Epidermal melanocyte (primary cell): Measurements from ENCODE around the gene P4HB.

Experiments
- DNase-seq: peaks from one replicate; pipeline ENCODE4 v3.0.0; 2011; ENCODE audit warnings: low spot score; ENCODE audit not compliant: insufficient read length

Gene P4HB

DNA sequence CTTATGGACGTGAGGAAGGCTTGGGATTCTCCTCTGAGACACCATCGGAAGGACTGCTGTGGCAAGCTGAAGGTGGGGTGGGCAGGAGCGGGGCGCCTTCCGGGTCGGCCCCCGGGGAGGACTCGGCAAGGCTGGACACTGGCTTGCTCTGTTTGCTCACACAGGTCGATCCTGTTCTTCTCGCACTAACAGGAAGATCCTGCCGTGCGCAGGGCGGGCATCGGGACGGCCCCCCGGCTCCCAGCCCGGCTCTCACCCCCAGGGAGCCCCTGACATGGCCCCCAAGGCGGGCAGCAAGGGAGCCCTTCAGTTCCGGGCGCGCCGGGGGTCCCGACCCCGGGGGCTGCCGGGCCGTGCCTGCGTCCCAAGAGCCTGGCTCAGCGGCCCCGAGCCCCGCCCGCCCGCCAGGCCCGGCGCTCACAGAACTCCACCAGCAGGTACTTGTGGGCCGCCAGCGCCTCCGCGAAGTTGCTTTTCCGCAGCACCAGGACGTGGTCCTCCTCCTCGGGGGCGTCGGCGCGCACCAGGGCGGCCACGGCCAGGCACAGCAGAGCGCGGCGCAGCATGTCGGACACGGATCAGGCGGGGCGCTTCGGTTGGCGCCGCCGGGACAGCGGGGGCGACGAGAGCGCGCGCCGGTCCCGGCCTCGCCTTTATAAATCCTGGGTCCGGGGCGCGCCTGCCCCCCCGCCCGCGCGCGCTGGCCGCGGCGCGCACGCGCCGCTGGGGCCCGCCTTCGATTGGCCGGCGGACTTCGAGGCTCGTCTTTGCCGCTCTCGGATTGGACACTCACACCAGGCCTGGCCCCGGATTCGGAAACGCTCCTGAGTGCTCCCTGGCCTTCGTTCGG lies at the start of gene P4HB:
Gene P4HB, minus strand, starts transcription at position 630 of the 850 bp plus-strand sequence. Its CDS starts 64 bp downstream, at position 566.
- DNase-seq: no peak

GRCh38 chr17:81909231-81909630 lies 48.9 kb upstream of the P4HB start:
- no peak for DNase-seq

DNA sequence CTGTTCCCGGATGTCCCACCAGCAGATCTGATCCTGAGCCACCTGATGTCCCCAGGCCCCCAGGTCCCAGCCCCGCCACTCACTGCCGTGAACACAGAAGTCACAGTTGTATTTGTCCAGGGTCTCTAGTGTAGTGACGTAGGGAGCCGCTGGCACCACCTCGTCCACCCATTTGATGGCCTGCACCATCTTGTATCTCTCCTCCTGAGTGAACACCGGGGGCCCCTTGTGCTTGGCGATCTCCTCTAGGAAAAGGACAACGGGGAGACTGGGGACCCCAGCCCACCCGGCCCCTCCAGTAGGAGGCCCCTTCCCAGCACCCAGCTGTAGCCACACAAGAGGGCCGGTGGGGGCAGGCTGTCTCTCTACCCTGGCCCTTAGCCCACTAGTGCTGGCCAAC lies 48.5 kb upstream of the P4HB start:
- DNase-seq: no peak

- DNase-seq: no peak
Measured at GRCh38 chr17:81907219-81908145, 47.1 kb upstream of the P4HB start.

GRCh38 chr17:81906476-81907218 lies 46.3 kb upstream of the P4HB start:
- DNase-seq: no peak

- no peak for DNase-seq
Measured at GRCh38 chr17:81905993-81906392, 45.7 kb upstream of the P4HB start.

DNA sequence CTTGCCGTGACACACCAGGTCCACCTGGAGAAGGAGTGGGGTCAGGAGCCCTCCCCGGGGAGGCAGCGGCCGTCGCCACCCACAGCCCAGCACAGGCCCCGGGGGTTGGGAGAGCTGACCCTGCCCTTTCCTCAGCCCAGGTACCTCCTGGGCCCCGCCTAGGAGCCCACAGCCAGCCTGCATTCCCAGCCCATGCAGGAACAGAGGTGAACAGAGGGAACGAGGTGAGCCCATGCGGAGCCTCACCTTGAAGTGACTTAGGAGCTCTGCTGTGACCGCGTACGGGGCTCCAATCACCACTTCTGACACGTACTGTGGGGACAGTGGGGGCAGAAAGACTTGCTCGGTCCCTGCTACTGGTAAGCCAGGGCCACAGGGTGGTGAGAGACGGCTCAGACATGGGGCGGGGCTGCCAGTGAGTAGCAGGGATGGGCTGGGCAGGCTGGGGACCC lies 45.1 kb upstream of the P4HB start:
- DNase-seq: no peak

DNA sequence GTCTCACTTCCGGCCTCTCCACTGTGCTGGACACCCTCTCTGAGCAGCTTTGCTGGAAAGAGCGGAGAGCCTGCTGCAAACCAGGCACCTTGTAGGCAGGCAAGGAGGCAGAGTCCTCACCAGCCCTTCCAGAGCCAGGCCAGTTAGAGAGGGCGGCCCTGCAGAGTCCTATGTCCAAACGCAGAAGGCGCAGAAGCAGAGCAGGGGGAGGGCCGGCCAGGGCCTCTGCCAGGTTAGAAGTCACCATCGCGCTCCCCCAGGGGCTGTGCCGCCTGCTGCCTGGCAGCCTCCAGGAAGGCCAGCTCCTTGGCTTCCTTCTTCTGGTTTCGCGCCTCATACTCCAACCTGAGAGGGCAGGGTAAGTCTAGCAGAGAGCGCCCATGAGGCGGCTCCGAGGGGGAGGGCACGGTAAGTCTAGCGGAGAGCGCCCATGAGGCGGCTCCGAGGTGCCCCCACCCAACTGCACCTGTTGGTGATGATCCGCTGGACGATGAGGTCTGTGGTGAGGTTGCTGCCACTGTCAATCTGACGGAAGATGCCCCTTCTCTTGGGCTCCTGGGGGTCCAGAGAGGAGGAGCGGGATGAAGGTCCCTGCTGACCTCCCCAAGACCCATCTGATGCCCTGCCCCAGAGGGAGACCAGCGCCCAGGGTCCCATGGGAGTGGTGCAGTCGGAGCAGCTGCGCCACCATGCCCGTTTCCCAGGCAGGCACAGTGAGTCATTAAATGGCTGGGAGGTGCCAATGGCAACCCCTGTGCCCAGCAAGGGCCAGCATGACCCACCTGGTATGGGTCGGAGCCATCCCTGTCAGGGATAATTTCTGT lies 44.5 kb upstream of the P4HB start:
- no peak for DNase-seq

DNA sequence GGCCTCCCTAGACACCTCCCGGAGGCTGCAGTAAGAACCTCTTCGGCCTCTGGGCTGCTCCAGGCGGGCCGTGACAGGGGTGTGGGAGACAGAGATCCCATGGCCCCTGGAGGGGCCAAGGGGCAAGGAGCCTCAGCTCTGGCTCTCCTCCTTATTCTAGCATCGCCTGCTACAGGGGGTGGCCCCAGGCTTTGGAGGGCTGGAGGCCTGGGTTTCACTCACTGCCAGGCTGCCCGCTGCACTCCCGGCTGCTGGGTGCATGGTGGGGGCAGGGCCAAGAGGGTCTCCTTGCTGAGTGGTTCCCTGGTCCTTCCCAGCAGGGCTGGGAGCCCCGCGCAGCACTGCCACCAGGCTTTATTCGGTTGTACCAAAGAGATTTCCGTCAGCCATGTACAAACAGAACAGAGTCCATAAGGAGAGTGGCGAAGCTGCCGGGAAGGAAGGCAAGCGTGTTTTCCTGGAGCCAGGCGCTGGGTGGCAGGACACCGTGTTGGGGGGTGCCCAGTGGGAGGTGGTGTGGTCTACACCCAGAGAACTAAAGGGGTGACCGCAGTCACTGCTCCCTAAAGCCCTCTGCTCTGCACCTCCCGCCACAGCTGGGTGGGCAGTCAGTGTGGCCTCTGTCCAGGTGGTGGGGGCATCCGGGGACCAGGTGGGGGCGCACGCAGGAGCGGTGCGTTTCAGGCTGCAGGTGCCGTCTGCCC lies 43.7 kb upstream of the P4HB start:
- DNase-seq: no peak

DNA sequence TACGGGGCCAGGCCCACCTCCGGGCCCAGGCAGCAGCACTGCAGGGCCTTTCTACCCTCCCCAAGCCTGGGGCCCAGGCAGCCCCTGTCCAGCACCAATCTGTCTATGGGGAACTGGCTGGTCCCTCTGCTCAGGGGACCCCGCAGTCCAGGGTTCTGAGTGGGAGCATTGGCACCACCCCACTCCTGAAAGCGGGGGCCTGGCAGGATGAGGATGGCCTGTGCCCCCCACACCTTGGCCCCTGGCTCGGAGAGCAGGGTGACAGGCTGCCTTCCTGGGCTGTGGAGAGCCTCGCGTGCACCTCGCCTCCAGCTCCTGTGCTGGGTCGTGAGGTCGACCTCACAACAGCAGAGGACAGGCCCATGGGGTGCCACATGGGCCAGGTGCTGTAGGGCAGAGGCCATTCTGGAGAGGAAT lies 43.1 kb upstream of the P4HB start:
- DNase-seq: no peak

- no peak for DNase-seq
Measured at GRCh38 chr17:81902653-81903414, 42.5 kb upstream of the P4HB start.

DNA sequence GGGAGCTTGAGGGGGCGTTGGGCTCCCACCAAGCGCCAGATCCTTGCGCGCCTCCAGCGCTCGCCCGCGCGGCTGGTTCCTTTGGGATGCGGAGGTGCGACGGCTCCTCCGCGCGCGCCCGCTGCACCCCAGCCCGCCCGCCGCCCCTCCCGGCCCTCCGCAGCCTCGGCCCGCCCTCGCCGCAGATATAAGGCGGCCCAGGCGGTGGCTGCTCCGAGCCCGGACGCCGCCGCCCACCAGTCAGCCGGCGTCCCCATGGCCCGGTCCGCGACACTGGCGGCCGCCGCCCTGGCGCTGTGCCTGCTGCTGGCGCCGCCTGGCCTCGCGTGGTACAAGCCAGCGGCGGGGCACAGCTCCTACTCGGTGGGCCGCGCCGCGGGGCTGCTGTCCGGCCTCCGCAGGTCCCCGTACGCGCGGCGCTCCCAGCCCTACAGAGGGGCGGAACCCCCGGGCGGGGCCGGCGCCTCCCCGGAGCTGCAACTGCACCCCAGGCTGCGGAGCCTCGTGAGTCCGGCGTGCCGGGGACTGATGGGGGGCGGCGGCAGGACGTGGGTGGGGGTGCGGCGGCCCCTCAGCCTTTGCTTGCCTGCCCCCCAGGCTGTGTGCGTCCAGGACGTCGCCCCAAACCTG lies 41.8 kb upstream of the P4HB start, which contains the start of gene NPB:
Gene NPB, plus strand, starts transcription at position 216 of the 630 bp plus-strand sequence. Its CDS starts 40 bp downstream, at position 256.
- no peak for DNase-seq

- DNase-seq: no peak
Measured at GRCh38 chr17:81901167-81902022, 41.1 kb upstream of the P4HB start.

DNA sequence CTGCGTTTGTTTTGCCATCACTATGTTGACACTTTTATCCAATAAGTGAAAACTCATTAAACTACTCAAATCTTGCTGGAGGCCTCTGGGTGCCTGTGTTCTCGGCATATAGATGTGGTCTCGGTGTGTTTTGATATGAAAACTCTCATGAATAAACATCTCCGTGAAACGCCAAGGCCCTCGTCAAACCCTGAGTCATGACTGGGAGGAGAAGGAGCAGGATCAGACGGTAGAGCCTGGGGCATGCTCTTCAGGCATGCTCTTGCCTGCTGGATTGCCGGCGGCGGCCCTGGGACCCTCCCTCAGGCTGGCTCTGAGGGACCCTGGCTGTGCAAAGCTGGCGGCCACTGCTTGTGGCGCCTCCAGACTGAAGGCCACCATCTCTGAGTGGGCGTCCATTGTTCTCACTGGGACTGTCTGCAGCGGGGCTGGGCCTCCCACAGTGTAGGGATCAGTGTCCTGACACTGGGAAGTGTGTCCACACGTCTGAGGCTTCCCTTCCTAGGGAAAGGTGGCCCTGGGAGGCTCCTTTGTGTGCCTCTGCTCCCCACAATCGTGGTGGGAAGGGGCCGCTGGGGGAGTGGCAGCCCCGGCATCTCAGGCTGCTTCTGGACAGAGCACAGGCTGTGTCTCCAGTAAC lies 40.0 kb upstream of the P4HB start:
- no peak for DNase-seq

DNA sequence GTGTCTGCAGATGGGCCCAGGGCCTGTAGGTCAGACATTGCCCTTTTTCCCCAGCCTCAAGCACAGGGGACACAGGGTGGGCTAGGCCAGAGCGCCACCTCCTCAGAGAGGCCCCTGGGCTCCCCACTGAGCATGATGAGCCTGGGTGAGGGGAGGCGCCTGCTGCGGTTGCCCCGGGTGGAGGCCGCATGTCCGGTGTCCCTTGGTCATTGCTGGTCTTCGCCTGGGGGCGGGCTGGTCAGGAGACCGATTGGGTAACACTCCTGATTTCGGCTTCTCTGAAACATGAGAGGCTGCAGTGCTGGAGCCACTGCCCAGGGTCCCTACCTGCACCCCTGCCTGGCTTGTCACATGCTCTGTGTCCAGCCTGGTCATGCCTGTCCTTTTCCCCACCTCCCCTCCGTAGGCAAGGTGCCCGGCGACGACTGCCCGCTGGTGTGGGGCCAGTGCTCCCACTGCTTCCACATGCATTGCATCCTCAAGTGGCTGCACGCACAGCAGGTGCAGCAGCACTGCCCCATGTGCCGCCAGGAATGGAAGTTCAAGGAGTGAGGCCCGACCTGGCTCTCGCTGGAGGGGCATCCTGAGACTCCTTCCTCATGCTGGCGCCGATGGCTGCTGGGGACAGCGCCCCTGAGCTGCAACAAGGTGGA lies 39.3 kb upstream of the P4HB start:
- DNase-seq: no peak

DNA sequence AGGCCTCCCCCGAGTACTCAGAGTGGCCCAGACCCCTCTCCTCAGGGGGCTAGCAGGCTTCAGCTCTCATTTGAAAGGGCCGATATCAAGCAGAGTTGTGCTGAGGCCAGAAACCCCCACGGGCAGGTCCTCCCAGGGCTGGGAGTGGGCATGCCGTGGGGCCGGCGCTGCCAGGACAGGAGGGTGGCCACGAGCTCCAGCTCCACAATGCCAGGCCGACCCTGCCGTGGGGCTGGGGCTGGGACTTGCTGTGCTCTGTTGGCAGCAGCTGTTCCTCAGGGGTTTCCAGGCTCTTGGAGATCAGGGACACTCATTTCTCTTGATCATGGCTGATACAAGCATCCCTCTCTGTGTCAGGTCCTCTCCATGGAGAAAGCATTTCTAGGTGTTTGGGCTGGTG lies 38.5 kb upstream of the P4HB start:
- DNase-seq: no peak
